ENCODE measurements around the gene RCAN2.

The RCAN2 gene

DNA sequence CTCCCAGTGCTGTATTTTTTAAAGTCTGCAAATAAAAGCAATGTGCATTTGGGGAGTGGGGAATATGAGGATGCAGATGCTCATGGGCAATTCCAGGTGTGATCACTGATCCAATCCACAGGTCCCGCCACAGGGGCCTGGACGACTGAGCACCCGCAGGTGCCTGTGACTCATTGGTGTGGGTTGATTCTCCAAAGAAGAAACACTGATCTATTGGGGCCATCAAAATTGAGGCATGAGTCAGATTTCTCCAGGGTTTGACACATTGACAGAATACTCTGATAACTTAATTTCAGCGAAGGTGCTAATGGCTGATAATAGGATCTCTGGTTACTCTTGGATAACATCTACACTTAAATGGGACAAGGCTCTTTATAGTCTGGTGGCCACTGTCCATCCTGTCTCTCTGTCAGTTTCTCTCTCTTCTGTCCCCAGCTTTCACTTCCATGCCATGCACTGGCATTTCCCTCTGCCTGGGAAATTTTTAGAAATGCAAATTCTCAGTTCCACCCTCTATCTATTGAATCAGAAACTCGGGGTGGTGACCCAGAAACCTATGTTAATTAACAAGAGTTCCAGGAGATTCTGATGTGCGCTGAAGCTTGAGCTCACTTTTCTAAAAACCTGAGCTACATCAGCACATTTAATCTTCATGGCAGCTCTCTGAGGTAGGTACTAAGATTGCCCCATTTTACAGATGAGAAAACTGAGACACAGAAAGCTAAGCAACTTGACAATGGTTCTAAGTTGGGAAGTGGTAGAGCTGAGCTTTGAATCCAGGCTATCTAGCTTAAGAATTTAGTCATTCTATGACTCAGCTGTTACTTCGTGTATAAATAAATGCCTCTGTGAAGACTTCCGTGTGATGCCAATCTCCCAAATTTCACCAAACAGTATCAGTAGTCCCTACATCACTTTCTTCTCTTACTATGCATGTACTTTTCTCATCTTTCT lies 10.2 kb upstream of the RCAN2 start:
- H3K36me3 ChIP-seq (ENCODE audit: control insufficient read depth, insufficient read depth, low read length): no peaks in the 10 kb centered on the region
- H3K79me2 ChIP-seq: no peaks in the 10 kb centered on the region
- H2AFZ ChIP-seq: no peak overlapping the region
- no peaks in the 10 kb centered on the region for H3K27me3 ChIP-seq (ENCODE audit: control insufficient read depth, insufficient read depth, low read length)
- TF ChIP-seq, protein P1, sequence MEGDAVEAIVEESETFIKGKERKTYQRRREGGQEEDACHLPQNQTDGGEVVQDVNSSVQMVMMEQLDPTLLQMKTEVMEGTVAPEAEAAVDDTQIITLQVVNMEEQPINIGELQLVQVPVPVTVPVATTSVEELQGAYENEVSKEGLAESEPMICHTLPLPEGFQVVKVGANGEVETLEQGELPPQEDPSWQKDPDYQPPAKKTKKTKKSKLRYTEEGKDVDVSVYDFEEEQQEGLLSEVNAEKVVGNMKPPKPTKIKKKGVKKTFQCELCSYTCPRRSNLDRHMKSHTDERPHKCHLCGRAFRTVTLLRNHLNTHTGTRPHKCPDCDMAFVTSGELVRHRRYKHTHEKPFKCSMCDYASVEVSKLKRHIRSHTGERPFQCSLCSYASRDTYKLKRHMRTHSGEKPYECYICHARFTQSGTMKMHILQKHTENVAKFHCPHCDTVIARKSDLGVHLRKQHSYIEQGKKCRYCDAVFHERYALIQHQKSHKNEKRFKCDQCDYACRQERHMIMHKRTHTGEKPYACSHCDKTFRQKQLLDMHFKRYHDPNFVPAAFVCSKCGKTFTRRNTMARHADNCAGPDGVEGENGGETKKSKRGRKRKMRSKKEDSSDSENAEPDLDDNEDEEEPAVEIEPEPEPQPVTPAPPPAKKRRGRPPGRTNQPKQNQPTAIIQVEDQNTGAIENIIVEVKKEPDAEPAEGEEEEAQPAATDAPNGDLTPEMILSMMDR (IDR thresholded peaks at IDR 0.05): no peak
- no peaks in the 10 kb centered on the region for H3K4me1 ChIP-seq
- no peak overlapping the region for H3K4me3 ChIP-seq (ENCODE audit: low read depth, low read length)
- H3K4me2 ChIP-seq (ENCODE audit: low read length): no peak overlapping the region
- H3K9ac ChIP-seq: no peak overlapping the region
- no peaks in the 10 kb centered on the region for H3K9me3 ChIP-seq (ENCODE audit: control insufficient read depth, low read length)
- H3K27ac ChIP-seq: no peak overlapping the region

DNA sequence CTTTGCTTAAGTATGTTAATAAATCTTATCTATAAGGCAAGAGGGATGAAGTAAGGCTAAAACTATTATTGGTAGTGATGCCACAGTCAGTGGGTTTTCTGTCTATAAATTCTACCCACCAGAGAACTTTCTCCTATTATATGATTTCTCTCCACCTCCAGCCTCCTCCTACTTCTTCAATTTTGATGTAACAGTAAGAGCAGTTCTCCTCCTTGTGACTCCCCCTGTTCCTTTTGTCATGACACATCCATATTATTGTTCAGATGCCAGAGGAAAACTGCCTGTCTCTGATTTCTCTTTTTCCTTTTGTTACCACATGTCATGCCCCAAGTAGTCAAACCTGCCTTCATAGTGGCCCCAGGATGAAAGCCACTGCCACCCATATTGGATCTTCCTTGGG lies 9.1 kb upstream of the RCAN2 start:
- TF ChIP-seq, protein P1 (IDR thresholded peaks at IDR 0.05): no peak
- Histone ChIP-seq H3K4me3 (ENCODE audit: low read depth, low read length) (no peak overlapping the region), H3K4me2 (ENCODE audit: low read length) (no peak overlapping the region), H3K79me2 (no peaks in the 10 kb centered on the region), H3K27ac (no peak overlapping the region), H3K36me3 (ENCODE audit: control insufficient read depth, insufficient read depth, low read length) (no peaks in the 10 kb centered on the region), H3K4me1 (no peaks in the 10 kb centered on the region), H2AFZ (no peak overlapping the region), H3K9ac (no peak overlapping the region), H3K27me3 (ENCODE audit: control insufficient read depth, insufficient read depth, low read length) (no peaks in the 10 kb centered on the region), H3K9me3 (ENCODE audit: control insufficient read depth, low read length) (no peaks in the 10 kb centered on the region)

DNA sequence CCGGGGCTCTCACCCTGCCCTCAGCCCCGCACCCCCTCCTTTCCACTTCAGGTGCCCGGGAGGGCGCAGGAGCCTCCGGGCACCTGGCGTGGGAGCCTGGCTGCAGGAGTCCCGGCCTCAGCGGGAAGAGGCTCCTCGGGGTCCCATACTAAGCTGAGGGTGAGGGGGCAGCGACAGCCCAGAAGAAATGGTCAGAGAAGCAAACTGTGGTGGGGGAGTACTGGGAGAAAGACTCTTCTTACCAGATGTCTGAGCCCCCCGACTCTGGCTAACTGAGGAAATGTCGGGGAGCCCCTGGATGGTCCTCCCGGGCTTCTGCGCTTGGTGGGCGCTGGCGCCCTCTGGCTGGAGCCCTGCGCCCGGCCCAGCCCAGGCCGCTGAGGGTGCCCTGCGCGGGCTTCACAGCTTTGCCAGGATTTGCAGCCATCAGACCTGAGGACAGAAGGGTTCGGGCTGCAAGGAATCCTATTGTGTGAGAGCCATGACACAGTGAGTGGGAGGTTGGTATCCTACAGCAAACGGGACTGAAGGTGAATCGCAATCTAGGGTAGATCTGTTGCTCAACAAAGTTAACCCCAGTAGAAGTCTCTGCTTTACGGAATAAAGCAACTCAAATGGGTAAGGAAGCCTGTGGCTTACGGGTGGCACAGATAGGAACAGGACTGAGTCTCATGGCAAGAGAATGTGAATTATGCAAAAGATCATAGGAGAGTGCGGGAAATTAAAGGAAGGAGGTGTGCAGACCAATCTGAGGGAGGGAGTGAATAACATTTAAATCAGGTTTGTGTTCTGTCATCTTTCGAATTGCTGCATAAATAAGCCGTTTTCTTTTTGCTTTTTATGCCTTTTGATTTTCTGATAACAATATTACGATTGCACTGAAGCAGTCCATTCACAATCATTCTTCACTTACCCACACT lies 639 bp upstream of the RCAN2 start:
- Histone ChIP-seq H3K79me2 (peaks cover 19% of the 10 kb centered on the region), H3K27me3 (ENCODE audit: control insufficient read depth, insufficient read depth, low read length) (no peaks in the 10 kb centered on the region), H3K4me3 (ENCODE audit: low read depth, low read length) (peak overlapping the region; percentile 83), H3K9me3 (ENCODE audit: control insufficient read depth, low read length) (no peaks in the 10 kb centered on the region), H3K4me2 (ENCODE audit: low read length) (peak overlapping the region; percentile 86), H3K9ac (peak overlapping the region; percentile 71), H2AFZ (peak overlapping the region; percentile 100), H3K4me1 (peaks cover 12% of the 10 kb centered on the region), H3K27ac (peak overlapping the region; percentile 94), H3K36me3 (ENCODE audit: control insufficient read depth, insufficient read depth, low read length) (no peaks in the 10 kb centered on the region)
- TF ChIP-seq, protein P1 (IDR thresholded peaks at IDR 0.05): peak; percentile 96

DNA sequence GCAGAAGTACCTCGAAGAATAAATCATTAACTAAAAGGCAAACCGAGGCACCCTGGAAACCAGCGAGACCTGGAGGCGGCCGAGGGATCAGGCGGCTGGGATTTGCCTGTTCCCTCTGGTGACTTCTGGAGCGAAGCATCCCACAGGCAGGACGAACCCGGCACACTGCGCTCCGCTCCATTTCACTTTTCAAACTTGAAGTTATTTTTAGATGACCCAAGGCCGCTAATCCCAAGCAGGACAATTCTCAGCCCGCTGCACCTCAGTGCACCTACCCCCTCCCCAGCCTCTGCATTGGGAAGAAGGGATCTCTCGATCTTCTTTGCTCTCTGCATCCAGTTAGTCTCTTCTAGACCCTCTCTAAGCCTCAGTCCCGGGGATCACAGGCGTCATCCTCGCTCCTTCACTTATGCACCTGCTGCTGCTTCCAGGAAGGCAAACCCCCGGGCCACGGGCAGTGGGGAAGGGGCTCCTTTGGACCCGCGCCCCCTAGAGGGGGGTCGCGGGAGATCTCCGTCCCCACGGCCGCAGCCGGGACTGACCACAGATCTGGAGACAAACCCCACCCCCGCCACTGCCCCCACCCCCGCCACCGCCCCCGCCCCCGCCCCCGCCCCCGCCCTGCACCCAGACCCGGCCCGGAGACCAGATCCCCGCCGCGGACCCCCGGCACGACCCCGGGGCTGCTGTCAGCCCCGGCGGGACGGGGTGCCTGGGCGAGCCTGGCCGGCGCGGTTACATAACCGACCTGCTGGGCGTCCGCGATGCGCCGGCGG lies 636 bp downstream of the RCAN2 start:
- H3K4me3 ChIP-seq (ENCODE audit: low read depth, low read length): peak overlapping the region; percentile 51
- peak overlapping the region; percentile 75 for H2AFZ ChIP-seq
- no peak overlapping the region for H3K9ac ChIP-seq
- no peaks in the 10 kb centered on the region for H3K27me3 ChIP-seq (ENCODE audit: control insufficient read depth, insufficient read depth, low read length)
- peaks cover 23% of the 10 kb centered on the region for H3K79me2 ChIP-seq
- peak overlapping the region; percentile 68 for H3K4me2 ChIP-seq (ENCODE audit: low read length)
- no peaks in the 10 kb centered on the region for H3K36me3 ChIP-seq (ENCODE audit: control insufficient read depth, insufficient read depth, low read length)
- no peaks in the 10 kb centered on the region for H3K9me3 ChIP-seq (ENCODE audit: control insufficient read depth, low read length)
- peaks cover 12% of the 10 kb centered on the region for H3K4me1 ChIP-seq
- H3K27ac ChIP-seq: peak overlapping the region; percentile 94
- TF ChIP-seq, protein P1 (IDR thresholded peaks at IDR 0.05): peak; percentile 28
